Effector memory CD4-positive, alpha-beta T cell (primary cell): ENCODE measurements around the gene IL1RAPL1.

Source experiments
- DNase-seq, 3 donors: peaks; one replicate each; pipeline ENCODE4 v3.0.0-alpha.2; 2020
- H3K27ac ChIP-seq: 2 replicates; pipeline ENCODE4 v1.7.0; 2013; ENCODE audit warnings: mild to moderate bottlenecking, low read length, moderate library complexity; ENCODE audit not compliant: insufficient read depth, poor library complexity, severe bottlenecking
- H3K27me3 ChIP-seq: replicated peaks from 2 replicates; pipeline ENCODE4 v1.7.0; 2013; ENCODE audit warnings: mild to moderate bottlenecking, low read length; ENCODE audit not compliant: insufficient read depth, control insufficient read depth, poor library complexity, severe bottlenecking
- H3K36me3 ChIP-seq: 2 replicates; pipeline ENCODE4 v1.7.0; 2013; ENCODE audit warnings: mild to moderate bottlenecking, low read length, moderate library complexity; ENCODE audit not compliant: control insufficient read depth, insufficient read depth
- H3K4me1 ChIP-seq: 2 replicates; pipeline ENCODE4 v1.7.0; 2013; ENCODE audit warnings: low read length, mild to moderate bottlenecking; ENCODE audit not compliant: control insufficient read depth, insufficient read depth, poor library complexity, severe bottlenecking
- H3K4me3 ChIP-seq: 2 replicates; pipeline ENCODE4 v1.7.0; 2013; ENCODE audit warnings: low read length, low read depth, mild to moderate bottlenecking; ENCODE audit not compliant: insufficient read depth, poor library complexity, severe bottlenecking
- H3K9me3 ChIP-seq: 2 replicates; pipeline ENCODE4 v1.7.0; 2013; ENCODE audit warnings: mild to moderate bottlenecking, low read length, moderate library complexity; ENCODE audit not compliant: control insufficient read depth

The IL1RAPL1 gene

GRCh38 chrX:28585767-28586166 lies 1.5 kb upstream of the IL1RAPL1 start:
- no peak for DNase-seq
- Histone ChIP-seq H3K36me3 (no peaks in the 10 kb centered on the region), H3K27me3 (no peaks in the 10 kb centered on the region), H3K4me3 (no peak overlapping the region), H3K9me3 (no peaks in the 10 kb centered on the region), H3K4me1 (no peaks in the 10 kb centered on the region), H3K27ac (no peak overlapping the region)

- H3K4me3 ChIP-seq = no peak overlapping the region
- no peaks in the 10 kb centered on the region for H3K27me3 ChIP-seq
- no peaks in the 10 kb centered on the region for H3K36me3 ChIP-seq
- no peak overlapping the region for H3K27ac ChIP-seq
- H3K4me1 ChIP-seq = no peaks in the 10 kb centered on the region
- no peaks in the 10 kb centered on the region for H3K9me3 ChIP-seq
- no peak for DNase-seq
Observed at GRCh38 chrX:28586286-28586685, 960 bp upstream of the IL1RAPL1 start.

GRCh38 chrX:28589046-28589445 lies 1.8 kb downstream of the IL1RAPL1 start:
- DNase-seq = no peak
- H3K4me1 ChIP-seq = no peaks in the 10 kb centered on the region
- no peaks in the 10 kb centered on the region for H3K9me3 ChIP-seq
- no peak overlapping the region for H3K27ac ChIP-seq
- no peaks in the 10 kb centered on the region for H3K36me3 ChIP-seq
- no peaks in the 10 kb centered on the region for H3K27me3 ChIP-seq
- no peak overlapping the region for H3K4me3 ChIP-seq

- no peaks in the 10 kb centered on the region for H3K4me1 ChIP-seq
- H3K27me3 ChIP-seq = no peaks in the 10 kb centered on the region
- no peak overlapping the region for H3K27ac ChIP-seq
- no peak for DNase-seq
- H3K36me3 ChIP-seq = no peaks in the 10 kb centered on the region
- no peaks in the 10 kb centered on the region for H3K9me3 ChIP-seq
- no peak overlapping the region for H3K4me3 ChIP-seq
Observed at GRCh38 chrX:28590396-28590795, 3.1 kb downstream of the IL1RAPL1 start.

GRCh38 chrX:28591542-28591941 lies 4.3 kb downstream of the IL1RAPL1 start:
- Histone ChIP-seq H3K36me3 (no peaks in the 10 kb centered on the region), H3K9me3 (no peaks in the 10 kb centered on the region), H3K4me3 (no peak overlapping the region), H3K4me1 (no peaks in the 10 kb centered on the region), H3K27ac (no peak overlapping the region), H3K27me3 (no peaks in the 10 kb centered on the region)
- no peak for DNase-seq

- Histone ChIP-seq H3K27ac (no peak overlapping the region), H3K27me3 (no peaks in the 10 kb centered on the region), H3K9me3 (no peaks in the 10 kb centered on the region), H3K36me3 (no peaks in the 10 kb centered on the region), H3K4me1 (no peaks in the 10 kb centered on the region), H3K4me3 (no peak overlapping the region)
- DNase-seq = no peak
Observed at GRCh38 chrX:28595346-28595745, 8.1 kb downstream of the IL1RAPL1 start.

- Histone ChIP-seq H3K27ac (no peak overlapping the region), H3K36me3 (no peaks in the 10 kb centered on the region), H3K27me3 (no peaks in the 10 kb centered on the region), H3K4me3 (no peak overlapping the region), H3K9me3 (no peaks in the 10 kb centered on the region), H3K4me1 (no peaks in the 10 kb centered on the region)
- no peak for DNase-seq
Observed at GRCh38 chrX:28599957-28600356, 12.7 kb downstream of the IL1RAPL1 start.

GRCh38 chrX:28609003-28609402 lies 21.8 kb downstream of the IL1RAPL1 start:
- H3K4me3 ChIP-seq = no peak overlapping the region
- no peaks in the 10 kb centered on the region for H3K36me3 ChIP-seq
- no peak overlapping the region for H3K27ac ChIP-seq
- H3K9me3 ChIP-seq = no peaks in the 10 kb centered on the region
- H3K4me1 ChIP-seq = no peaks in the 10 kb centered on the region
- DNase-seq = no peak
- no peaks in the 10 kb centered on the region for H3K27me3 ChIP-seq

GRCh38 chrX:28609917-28610613 lies 22.8 kb downstream of the IL1RAPL1 start:
- no peaks in the 10 kb centered on the region for H3K36me3 ChIP-seq
- no peak overlapping the region for H3K4me3 ChIP-seq
- no peak for DNase-seq
- H3K27me3 ChIP-seq = no peaks in the 10 kb centered on the region
- no peaks in the 10 kb centered on the region for H3K9me3 ChIP-seq
- no peak overlapping the region for H3K27ac ChIP-seq
- no peaks in the 10 kb centered on the region for H3K4me1 ChIP-seq

- no peak overlapping the region for H3K27ac ChIP-seq
- H3K27me3 ChIP-seq = no peaks in the 10 kb centered on the region
- no peaks in the 10 kb centered on the region for H3K9me3 ChIP-seq
- no peaks in the 10 kb centered on the region for H3K36me3 ChIP-seq
- DNase-seq = no peak
- H3K4me1 ChIP-seq = no peaks in the 10 kb centered on the region
- H3K4me3 ChIP-seq = no peak overlapping the region
Observed at GRCh38 chrX:28610746-28611145, 23.5 kb downstream of the IL1RAPL1 start.
